DND-41 (cell line): ENCODE data around the gene FOXK2.

Experiments used
- CTCF ChIP-seq: IDR thresholded peaks from 2 replicates; pipeline ENCODE4 v1.5.1; 2012; ENCODE audit warnings: borderline replicate concordance, low read length, moderate library complexity, mild to moderate bottlenecking; ENCODE audit not compliant: poor library complexity, severe bottlenecking; ENCODE audit errors: extremely low read depth
- EZH2 ChIP-seq: IDR thresholded peaks from 3 replicates; pipeline ENCODE4 v1.6.1; 2012; ENCODE audit warnings: borderline replicate concordance, low read depth, mild to moderate bottlenecking, moderate library complexity, low read length, inconsistent platforms; ENCODE audit not compliant: severe bottlenecking

GRCh38 chr17:82598256-82599119 lies 79.0 kb downstream of the FOXK2 start:
- TF ChIP-seq EZH2 (no peak), CTCF (no peak)
